H1 (cell line): Measurements from ENCODE around the gene DNAH10. TPM values are rescaled to one million over a fixed set of nuclear protein-coding genes. Genes with fewer than 3 reads are reported as not detected.

ENCODE experiments used
- CHD1 ChIP-seq: IDR thresholded peaks from 2 replicates; pipeline ENCODE4 v1.6.1; 2012; ENCODE audit warnings: low read depth, low read length, improper control_type of control experiment
- CHD7 ChIP-seq: fragments of 300-600 bp; sonication (generic); IDR thresholded peaks from 2 replicates; pipeline ENCODE4 v1.7.1; 2012; ENCODE audit warnings: low read length, moderate library complexity, mild to moderate bottlenecking, inconsistent platforms; ENCODE audit not compliant: insufficient replicate concordance
- CREB1 ChIP-seq: IDR thresholded peaks from 2 replicates; pipeline ENCODE4 v1.6.1; 2012; ENCODE audit warnings: inconsistent platforms
- EGR1 ChIP-seq: IDR thresholded peaks from 2 replicates; pipeline ENCODE4 v1.6.1; 2011; ENCODE audit warnings: low read depth, low read length, borderline replicate concordance
- GTF2F1 ChIP-seq: IDR thresholded peaks from 2 replicates; pipeline ENCODE4 v1.6.1; 2012; ENCODE audit warnings: low read depth, low read length, improper control_type of control experiment, borderline replicate concordance
- HDAC6 ChIP-seq: IDR thresholded peaks from one replicate; pipeline ENCODE4 v1.7.1; 2012; ENCODE audit warnings: low read depth, mild to moderate bottlenecking, inconsistent platforms, low read length, moderate library complexity
- KDM1A ChIP-seq: fragments of 200-600, 300-600 bp; sonication (generic); IDR thresholded peaks from 2 replicates; pipeline ENCODE4 v1.7.1; 2016; ENCODE audit warnings: mild to moderate bottlenecking, low read length, borderline replicate concordance
- KDM5A ChIP-seq: fragments of 200-600 bp; IDR thresholded peaks from 2 replicates; pipeline ENCODE4 v1.7.1; 2012; ENCODE audit warnings: mild to moderate bottlenecking, low read length, inconsistent platforms, mixed read lengths
- POU5F1 ChIP-seq: IDR thresholded peaks from 2 replicates; pipeline ENCODE4 v1.6.1; 2011; ENCODE audit warnings: low read depth, mild to moderate bottlenecking, low read length, moderate library complexity
- SIX5 ChIP-seq: IDR thresholded peaks from 2 replicates; pipeline ENCODE4 v1.6.1; 2011; ENCODE audit warnings: mild to moderate bottlenecking, low read depth, low read length
- SRF ChIP-seq: IDR thresholded peaks from 2 replicates; pipeline ENCODE4 v1.6.1; 2011; ENCODE audit warnings: mild to moderate bottlenecking, low read depth, low read length, moderate library complexity
- YY1 ChIP-seq: IDR thresholded peaks from 2 replicates; pipeline ENCODE4 v1.6.1; 2011; ENCODE audit warnings: low read depth, mild to moderate bottlenecking, low read length
- polyA plus RNA-seq, 7 experiments: library from polyadenylated mRNA; depleted of rRNA in 3 of 7; stranded (reverse) in 5 of 7; unstranded in 2 of 7; fragments of >200 nt in 5 of 7; fragments of 200-250 nt in 2 of 7; gene quantifications; 1 replicate in 5 of 7; 2 replicates in 1 of 7; 4 replicates in 1 of 7; pipeline versions ENCODE4 v1.2.1 to v1.2.3, GENCODE V29; 2011 to 2013; ENCODE audit warnings: missing spikeins in 2 of 7, mixed read lengths in 2 of 7
- total RNA-seq: library from RNA; stranded (reverse); fragmentation: NEBNext Ultra II Directional; extraction: Animal tissue kit (Norgen Biotek cat#: 25700); gene quantifications from 2 replicates; pipeline ENCODE4 v1.2.1, GENCODE V29; 2021

Gene DNAH10
- total and polyA plus RNA-seq, 2 of the 8 experiments (the other 6 are each of a cell fraction or from before 2014, with no cell fraction given), result 0.02 to 0.24 TPM

DNA sequence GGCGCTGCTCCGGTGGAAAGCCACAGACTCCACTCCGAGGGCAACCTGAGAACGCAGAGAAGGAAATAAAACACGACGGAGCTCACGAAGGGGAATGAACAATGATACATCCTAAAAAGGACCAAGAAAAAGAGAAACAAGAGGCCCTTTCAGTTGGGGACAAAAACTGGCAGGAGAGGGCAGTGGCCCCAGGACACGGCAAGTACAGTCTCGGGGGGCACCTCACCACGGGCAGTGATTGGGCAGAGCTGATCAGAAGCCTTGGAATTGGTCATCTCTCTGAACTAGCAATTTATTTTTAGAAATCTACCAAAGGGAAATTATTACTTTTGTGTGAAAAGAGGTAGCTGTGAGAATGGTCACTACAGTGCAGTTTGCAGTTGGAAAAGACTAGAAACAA is 182.6 kb downstream of the DNAH10 start (continued):
- no peak for TF ChIP-seq CHD7
- no peak for TF ChIP-seq CREB1
- TF ChIP-seq HDAC6, result no peak
- TF ChIP-seq POU5F1, result no peak
- no peak for TF ChIP-seq CHD1
- TF ChIP-seq SRF, result no peak
- no peak for TF ChIP-seq GTF2F1
- no peak for TF ChIP-seq EGR1
- TF ChIP-seq YY1, result no peak
- no peak for TF ChIP-seq KDM1A
- no peak for TF ChIP-seq SIX5
- no peak for TF ChIP-seq KDM5A
